Endothelial cell of umbilical vein (primary cell): Measurements from ENCODE around the gene RAPGEF3. TPM values are rescaled to one million over a fixed set of nuclear protein-coding genes. Genes with fewer than 3 reads are reported as not detected.

Experiments used
- BruUV-seq: library from RNA; stranded (reverse); fragments of 400-500 nt; replicated peaks from 2 replicates; lab custom pipeline; 2021; lab: Mats Ljungman, UMichigan
- CTCF ChIA-PET: fragments of 300-600, 350-600 bp; sonication (Branson Sonifier 250); formaldehyde crosslinking; loops from one replicate; lab custom pipeline; 2021; ENCODE audit warnings: antibody characterized with exemption, inconsistent platforms; lab: Charles Lee
- POLR2A ChIA-PET: fragments of 300-600, 350-600 bp; sonication (Branson Sonifier 250); formaldehyde crosslinking; loops from one replicate; lab custom pipeline; 2021; ENCODE audit warnings: antibody characterized with exemption, inconsistent platforms; lab: Charles Lee
- DNase-seq: peaks from one replicate; pipeline ENCODE4 v3.0.0-alpha.2; 2011; ENCODE audit warnings: low read depth, low spot score
- FAIRE-seq: peaks from 2 replicates; lab custom pipeline; 2011; peaks lifted over from hg19 to GRCh38; lab: Jason Lieb, UNC
- H2AFZ ChIP-seq: 2 replicates; pipeline ENCODE4 v1.6.0; 2012; ENCODE audit warnings: low read depth, low read length, control low read depth, inconsistent platforms
- H3K27ac ChIP-seq: 2 replicates; pipeline ENCODE4 v1.5.1; 2011; ENCODE audit warnings: low read depth, mild to moderate bottlenecking, control low read depth, low read length, moderate library complexity; ENCODE audit not compliant: insufficient read depth
- H3K27me3 ChIP-seq, 2 experiments: 2 replicates each; pipeline versions ENCODE4 v1.6.0 to v1.6.1; 2011; ENCODE audit warnings: low read length in 2 of 2, mixed read lengths in 1 of 2; ENCODE audit not compliant: control insufficient read depth in 2 of 2, insufficient read depth in 2 of 2
- H3K36me3 ChIP-seq, 2 experiments: 2 replicates in 1 of 2; 3 replicates in 1 of 2; pipeline ENCODE4 v1.5.1; 2011; ENCODE audit warnings: low read length in 2 of 2, mild to moderate bottlenecking in 1 of 2, moderate library complexity in 1 of 2; ENCODE audit not compliant: control insufficient read depth in 2 of 2, insufficient read depth in 2 of 2; ENCODE audit errors: extremely low read depth in 1 of 2
- H3K4me1 ChIP-seq: 3 replicates; pipeline ENCODE4 v1.5.1; 2011; ENCODE audit warnings: mild to moderate bottlenecking, low read length; ENCODE audit not compliant: control insufficient read depth, insufficient read depth; ENCODE audit errors: extremely low read depth
- H3K4me2 ChIP-seq: 2 replicates; pipeline ENCODE4 v1.6.1; 2011; ENCODE audit warnings: low read length, control low read depth, mixed read lengths; ENCODE audit not compliant: insufficient read depth
- H3K4me3 ChIP-seq, 3 experiments: fragments of 200-600 bp in 1 of 3; sonication (generic), shearing (Covaris generic) in 1 of 3; replicated peaks in 1 of 3; 2 replicates each; pipeline ENCODE4 v1.5.1; 2011 to 2016; ENCODE audit warnings: control low read depth in 3 of 3, low read length in 3 of 3, mild to moderate bottlenecking in 2 of 3, inconsistent platforms in 1 of 3, low read depth in 1 of 3, moderate library complexity in 1 of 3; ENCODE audit not compliant: insufficient read depth in 1 of 3
- H3K79me2 ChIP-seq: 2 replicates; pipeline ENCODE4 v1.6.0; 2012; ENCODE audit warnings: low read length, inconsistent platforms; ENCODE audit not compliant: control insufficient read depth, insufficient read depth
- H3K9ac ChIP-seq: replicated peaks from 2 replicates; pipeline ENCODE3; 2011; ENCODE audit warnings: low read length, control low read depth; ENCODE audit not compliant: insufficient read depth; ENCODE audit errors: extremely low read depth
- H3K9me1 ChIP-seq: replicated peaks from 3 replicates; pipeline ENCODE4 v1.6.0; 2011; ENCODE audit warnings: mild to moderate bottlenecking, low read length; ENCODE audit not compliant: control insufficient read depth, insufficient read depth; ENCODE audit errors: extremely low read depth
- H3K9me3 ChIP-seq: replicated peaks from 2 replicates; pipeline ENCODE4 v1.5.1; 2012; ENCODE audit warnings: low read length, inconsistent platforms; ENCODE audit not compliant: control insufficient read depth, insufficient read depth
- H4K20me1 ChIP-seq: replicated peaks from 2 replicates; pipeline ENCODE3; 2011; ENCODE audit warnings: mild to moderate bottlenecking, low read length; ENCODE audit not compliant: control insufficient read depth, insufficient read depth; ENCODE audit errors: extremely low read depth
- CTCF ChIP-seq, 2 donors: IDR thresholded peaks; 1 replicate in 1 of 2; 2 replicates in 1 of 2; pipeline ENCODE4 v1.5.1; 2011; ENCODE audit warnings: low read length in 2 of 2, mild to moderate bottlenecking in 2 of 2, moderate library complexity in 2 of 2, control low read depth in 1 of 2, inconsistent platforms in 1 of 2, low read depth in 1 of 2; ENCODE audit not compliant: insufficient read depth in 1 of 2; ENCODE audit errors: extremely low read depth in 1 of 2
- EZH2 ChIP-seq: IDR thresholded peaks from 2 replicates; pipeline ENCODE4 v1.6.1; 2012; ENCODE audit warnings: borderline replicate concordance, low read depth, mild to moderate bottlenecking, moderate library complexity, low read length, inconsistent platforms; ENCODE audit not compliant: severe bottlenecking
- FOS ChIP-seq: IDR thresholded peaks from 2 replicates; pipeline ENCODE4 v1.6.1; 2011; ENCODE audit warnings: mild to moderate bottlenecking, low read length, moderate library complexity, borderline replicate concordance; ENCODE audit not compliant: insufficient read depth
- GATA2 ChIP-seq: IDR thresholded peaks from 2 replicates; pipeline ENCODE4 v1.7.0; 2011; ENCODE audit warnings: low read depth, mild to moderate bottlenecking, moderate library complexity, mixed read lengths, low read length; ENCODE audit not compliant: insufficient read length, insufficient read depth
- JUN ChIP-seq: IDR thresholded peaks from 2 replicates; pipeline ENCODE4 v1.6.1; 2011; ENCODE audit warnings: borderline replicate concordance, low read depth; ENCODE audit not compliant: insufficient read length, insufficient read depth
- MAX ChIP-seq: IDR thresholded peaks from 2 replicates; pipeline ENCODE4 v1.6.1; 2011; ENCODE audit not compliant: insufficient read depth, insufficient read length
- MYC ChIP-seq: IDR thresholded peaks from one replicate; pipeline ENCODE4 v1.6.1; 2011; ENCODE audit warnings: mild to moderate bottlenecking, low read depth, low read length
- POLR2A ChIP-seq: IDR thresholded peaks from 2 replicates; pipeline ENCODE4 v1.6.1; 2012; ENCODE audit warnings: low read depth, mild to moderate bottlenecking, control low read depth, low read length
- POLR2AphosphoS5 ChIP-seq: IDR thresholded peaks from 2 replicates; pipeline ENCODE4 v1.6.1; 2012; ENCODE audit warnings: low read depth, mild to moderate bottlenecking, control low read depth, low read length, moderate library complexity; ENCODE audit not compliant: insufficient read depth
- dilution Hi-C: fragments of 300-500 bp; cut with MboI; formaldehyde crosslinking; loops from one replicate; pipeline ENCODE4 v1.15.0; 2019; ENCODE audit warnings: low sequenced_read_pairs; ENCODE audit not compliant: extremely low pct_ligation_motif_present
- intact Hi-C: fragments of 100-400 bp; cut with micrococcal nuclease; formaldehyde crosslinking; loops from one replicate; pipeline ENCODE4 v1.10.0; 2022
- polyA plus RNA-seq, 4 experiments: library from polyadenylated mRNA; depleted of rRNA in 3 of 4; stranded (reverse) in 3 of 4; unstranded in 1 of 4; fragments of >200 nt; gene quantifications; 2 replicates each; pipeline versions ENCODE4 v1.2.1 to v1.2.3, GENCODE V29; 2011 to 2012; ENCODE audit warnings: missing spikeins in 1 of 4
- total RNA-seq: library from RNA; stranded (reverse); gene quantifications from 2 replicates; pipeline ENCODE4 v1.2.3, GENCODE V29; 2021

The RAPGEF3 gene
- total and polyA plus RNA-seq, 2 donors (not counting 3 experiments of a cell fraction or from before 2014, with no cell fraction given) = 34.5 to 55.1 TPM

GRCh38 chr12:47729233-47729632 is 29.4 kb downstream of the RAPGEF3 start:
- Histone ChIP-seq H3K27me3 (no peaks in the 10 kb centered on the region), H4K20me1 (no peaks in the 10 kb centered on the region), H3K4me3 (no peak overlapping the region), H3K36me3 (no peaks in the 10 kb centered on the region), H2AFZ (no peak overlapping the region), H3K4me2 (no peak overlapping the region), H3K79me2 (no peaks in the 10 kb centered on the region), H3K27ac (no peak overlapping the region), H3K9ac (no peak overlapping the region), H3K4me1 (no peaks in the 10 kb centered on the region), H3K9me1 (no peaks in the 10 kb centered on the region), H3K9me3 (no peaks in the 10 kb centered on the region)
- FAIRE-seq (no peak), DNase-seq (no peak)
- dilution Hi-C loops = no loop called here
- CTCF ChIA-PET = interaction anchor here (4.7 to 5.9 kb wide), 2 partner anchors 13 to 37 kb away, joined by 30 to 35 read pairs; no protein-coding TSS in a partner anchor
- intact Hi-C loops = no loop called here
- POLR2A ChIA-PET = no interaction called here
- BruUV-seq = no TSS peak
- TF ChIP-seq POLR2AphosphoS5 = no peak
- TF ChIP-seq EZH2 = no peak
- no peak for TF ChIP-seq FOS
- no peak for TF ChIP-seq MYC
- TF ChIP-seq MAX = no peak
- no peak for TF ChIP-seq GATA2
- TF ChIP-seq CTCF (IDR thresholded peaks at IDR 0.05; ENCODE audit: extremely low read depth in 1 of 2, insufficient read depth in 1 of 2, low read depth in 1 of 2, low read length in 2 of 2) = no peak
- no peak for TF ChIP-seq JUN
- no peak for TF ChIP-seq POLR2A
